ENCODE measurements around the gene RIMBP2.

The RIMBP2 gene

DNA sequence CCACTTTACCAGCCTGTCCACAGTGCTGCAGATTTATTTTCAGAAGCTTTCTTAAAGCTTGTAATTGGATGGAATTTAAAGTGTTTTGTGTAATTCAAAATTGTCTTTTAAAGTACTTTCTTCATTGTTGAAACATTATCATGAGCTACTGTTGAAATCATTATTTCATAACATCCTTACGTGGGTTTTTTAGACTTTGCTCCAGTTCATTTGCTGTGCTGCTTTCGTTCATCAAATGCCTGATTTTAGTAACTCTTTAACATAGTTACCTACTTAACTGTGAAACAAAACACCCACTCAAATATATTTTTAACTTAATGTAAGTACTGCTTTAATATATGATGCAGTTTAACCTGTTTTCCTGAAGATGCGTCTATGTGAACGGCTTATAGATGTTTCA, 330.9 kb downstream of the RIMBP2 start:
- DNase-seq = no peak

DNA sequence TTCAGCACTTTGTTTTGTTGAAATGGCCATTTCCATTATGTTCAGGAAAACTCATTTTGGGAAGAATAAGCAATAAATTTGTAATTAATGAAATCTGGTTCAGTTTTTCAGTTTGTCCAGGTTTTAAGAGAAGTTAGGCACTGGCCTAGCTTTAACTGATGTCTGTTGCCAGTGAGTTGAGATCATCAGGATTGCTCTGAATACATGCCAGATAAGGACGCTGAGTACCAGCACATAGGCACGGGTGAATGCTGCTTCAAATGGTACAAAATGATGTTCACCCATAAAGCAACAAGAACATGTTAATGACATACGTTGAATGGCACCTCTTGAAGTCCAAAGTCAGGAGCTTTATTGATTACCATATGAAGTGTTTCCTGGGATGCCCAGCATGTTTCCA, 331.9 kb downstream of the RIMBP2 start:
- DNase-seq = no peak

GRCh38 chr12:130382818-130383217, 333.3 kb downstream of the RIMBP2 start:
- DNase-seq = no peak

DNA sequence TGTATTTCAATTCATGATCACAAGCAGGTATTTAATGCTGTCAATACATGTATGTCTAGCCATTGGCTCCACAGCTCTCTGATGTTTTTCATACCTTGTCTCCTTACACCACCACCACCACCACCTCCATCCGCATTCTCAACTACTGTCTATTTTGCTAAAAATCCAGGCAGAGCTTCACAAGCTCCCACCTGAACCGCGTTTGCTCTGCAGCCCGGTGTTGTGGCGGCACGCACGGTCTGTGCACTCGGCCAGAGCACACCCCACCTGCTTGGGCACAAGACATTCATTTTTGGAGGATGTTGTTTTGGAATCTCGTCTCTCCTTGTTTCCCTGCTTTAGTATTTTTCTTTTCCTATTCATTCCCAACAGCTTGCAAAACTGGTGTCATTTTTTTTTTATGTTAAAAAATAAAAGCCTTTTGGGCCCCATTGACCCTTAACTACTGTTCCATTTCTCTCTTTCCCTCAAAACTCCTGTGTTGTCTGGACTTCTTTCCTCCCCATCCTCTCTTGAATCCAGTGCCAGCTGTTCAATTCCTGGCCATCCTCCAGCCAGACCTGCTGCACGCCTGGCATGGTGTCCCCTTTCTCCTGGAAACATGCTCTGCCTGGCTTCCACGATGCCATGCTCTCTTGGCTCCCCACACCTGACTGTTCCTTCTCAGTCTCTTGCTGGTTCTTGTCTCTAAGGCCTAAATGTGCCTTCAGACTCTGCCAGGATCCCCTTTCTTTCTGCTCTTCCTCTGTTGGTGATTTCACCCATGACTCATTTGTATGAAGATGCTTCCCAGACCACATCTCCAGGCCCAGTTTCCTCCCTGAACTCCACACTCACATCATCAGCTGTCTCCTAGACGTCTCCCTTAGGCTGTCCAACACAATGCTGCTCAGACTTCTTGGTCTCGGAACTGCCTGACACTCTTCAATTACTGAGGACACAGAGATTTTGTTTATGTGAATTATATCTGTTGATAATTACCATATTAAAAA, 340.5 kb downstream of the RIMBP2 start:
- DNase-seq = no peak

- DNase-seq = peak in 1 of 5 donors; percentile 2
Observed at GRCh38 chr12:130374083-130374482, 342.0 kb downstream of the RIMBP2 start.

- DNase-seq = no peak
Observed at GRCh38 chr12:130372936-130373335, 343.2 kb downstream of the RIMBP2 start.

GRCh38 chr12:130371296-130371695, 344.8 kb downstream of the RIMBP2 start:
- no peak for DNase-seq

- DNase-seq = no peak
Observed at GRCh38 chr12:130369816-130370215, 346.3 kb downstream of the RIMBP2 start.

GRCh38 chr12:130367523-130367922, 348.6 kb downstream of the RIMBP2 start:
- no peak for DNase-seq

GRCh38 chr12:130367003-130367402, 349.1 kb downstream of the RIMBP2 start:
- DNase-seq = no peak

GRCh38 chr12:130366159-130366558, 349.9 kb downstream of the RIMBP2 start:
- no peak for DNase-seq

DNA sequence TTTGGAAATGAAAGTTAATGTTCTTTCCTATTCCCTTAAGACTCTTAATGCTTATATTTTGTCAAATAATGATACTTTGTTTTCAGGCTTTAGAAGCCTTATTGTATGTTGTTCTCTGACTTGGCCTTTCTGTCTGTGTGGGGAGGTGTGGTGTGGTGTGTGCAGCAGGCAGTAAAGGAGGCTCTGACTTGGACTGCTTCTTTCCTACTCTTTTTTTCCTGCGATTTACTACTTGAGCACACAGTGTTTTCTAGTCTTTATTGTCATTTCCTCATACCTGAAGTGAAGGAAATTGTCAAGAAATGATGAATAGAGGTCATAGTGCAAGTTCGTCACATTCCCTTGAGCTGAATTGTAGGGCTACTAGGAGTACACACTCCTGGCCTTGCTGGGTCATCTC, 351.5 kb downstream of the RIMBP2 start:
- DNase-seq = no peak

DNA sequence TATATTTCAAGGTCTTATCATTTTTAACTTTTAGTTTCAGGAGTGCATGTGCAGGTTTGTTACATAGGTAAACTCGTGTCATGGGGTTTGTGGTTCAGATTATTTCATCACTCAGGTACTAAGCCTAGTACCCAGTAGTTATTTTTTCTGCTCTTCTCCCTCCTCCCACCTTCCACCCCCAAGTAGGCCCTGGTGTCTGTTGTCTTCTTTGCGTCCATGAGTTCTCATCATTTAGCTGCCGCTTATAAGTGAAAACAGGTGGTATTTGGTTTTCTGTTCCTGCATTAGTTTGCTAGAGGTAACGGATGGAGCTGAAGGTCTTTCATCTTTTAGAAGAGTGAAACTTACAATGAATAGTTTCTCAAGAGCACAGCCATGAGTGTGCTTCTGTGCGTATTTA, 354.0 kb downstream of the RIMBP2 start:
- no peak for DNase-seq

DNA sequence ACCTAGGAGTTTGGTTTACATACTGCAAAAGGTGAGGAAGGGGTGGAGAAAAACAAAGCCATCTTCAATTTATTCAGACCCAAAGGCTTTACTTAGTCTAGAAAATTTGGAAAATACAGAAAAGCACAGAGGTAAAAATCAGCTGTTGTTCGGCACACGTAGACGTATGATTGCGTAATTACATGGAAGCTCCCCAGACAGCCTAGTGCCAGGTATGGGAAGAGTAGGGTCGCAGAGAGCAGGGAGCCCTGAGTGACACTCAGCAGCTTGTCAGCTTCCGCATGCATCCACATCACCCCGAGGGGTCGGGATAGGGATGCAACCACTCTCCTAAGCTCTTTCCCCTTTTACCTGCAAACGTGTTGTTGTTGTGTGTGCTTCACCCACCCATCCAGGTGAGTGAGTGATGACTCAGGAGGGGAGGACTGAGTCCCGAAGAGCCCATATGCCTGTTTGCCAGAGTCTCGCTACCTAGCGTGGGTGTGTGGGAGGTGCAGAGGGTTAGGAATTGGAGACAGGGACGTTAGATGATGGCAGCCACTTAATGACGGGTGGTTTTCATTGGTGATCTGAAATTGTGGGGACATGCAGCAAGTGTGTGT, 358.3 kb downstream of the RIMBP2 start:
- no peak for DNase-seq

- DNase-seq = no peak
Observed at GRCh38 chr12:130357241-130357640, 358.9 kb downstream of the RIMBP2 start.

DNA sequence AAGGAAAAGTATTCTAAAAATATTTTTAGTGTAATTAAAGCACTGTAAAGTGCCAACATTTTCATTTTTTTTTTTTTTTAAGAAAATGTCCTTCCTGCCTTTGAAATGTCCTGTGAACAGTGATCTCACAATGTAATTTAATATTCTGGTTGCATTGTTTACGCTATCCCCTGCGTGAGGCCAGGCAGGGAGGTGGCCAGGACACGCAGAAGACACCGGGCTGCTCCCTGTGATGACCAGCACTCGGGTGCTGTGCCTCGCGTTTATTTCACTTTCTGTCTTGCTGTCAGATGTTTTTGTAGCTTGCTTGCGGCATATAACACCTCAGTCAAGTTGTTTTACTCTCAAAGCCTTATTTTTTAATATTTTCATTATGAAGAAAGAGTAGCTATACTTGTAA, 359.9 kb downstream of the RIMBP2 start:
- DNase-seq = no peak

GRCh38 chr12:130354407-130354806, 361.7 kb downstream of the RIMBP2 start:
- no peak for DNase-seq

DNA sequence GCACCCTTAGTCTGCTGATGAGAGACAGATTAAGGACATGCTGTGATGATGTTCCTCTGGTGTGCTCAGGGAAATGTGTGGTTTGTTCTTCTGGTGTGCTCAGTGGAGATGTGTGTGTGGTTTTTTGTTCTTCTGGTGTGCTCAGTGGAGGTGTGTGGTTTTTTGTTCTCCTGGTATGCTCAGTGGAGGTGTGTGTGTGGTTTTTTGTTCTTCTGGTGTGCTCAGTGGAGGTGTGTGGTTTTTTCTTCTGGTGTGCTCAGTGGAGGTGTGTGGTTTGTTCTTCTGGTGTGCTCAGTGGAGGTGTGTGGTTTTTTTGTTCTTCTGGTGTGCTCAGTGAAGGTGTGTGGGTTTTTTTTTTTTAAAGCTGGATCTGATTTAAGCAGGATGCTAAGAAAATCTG, 363.0 kb downstream of the RIMBP2 start:
- no peak for DNase-seq

- no peak for DNase-seq
Observed at GRCh38 chr12:130351326-130351725, 364.8 kb downstream of the RIMBP2 start.

- DNase-seq = no peak
Observed at GRCh38 chr12:130350715-130351114, 365.4 kb downstream of the RIMBP2 start.

DNA sequence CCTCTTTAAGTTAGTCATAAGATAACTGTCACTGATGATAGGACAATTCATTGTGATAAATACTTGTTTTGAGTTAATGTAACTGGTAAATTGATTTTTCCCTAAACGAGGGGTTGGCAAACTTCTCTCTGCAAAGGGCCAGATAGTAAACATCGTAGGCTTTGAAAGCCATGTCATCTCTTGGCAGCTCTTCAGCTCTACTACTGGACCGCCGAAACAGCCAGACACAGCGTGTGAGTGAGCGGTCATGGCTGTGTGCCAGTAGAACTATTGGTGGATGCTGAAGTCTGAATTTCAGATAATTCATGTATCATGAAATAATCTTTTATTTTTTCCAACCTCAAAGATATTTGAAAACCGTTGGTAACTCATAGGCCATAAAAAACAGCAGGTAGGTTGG, 368.5 kb downstream of the RIMBP2 start:
- no peak for DNase-seq

Measured in T-helper 1 cell (primary cell).